Erythroblast (primary cell): ENCODE data around the gene OR10W1.

Experiments
- GATA1 ChIP-seq: IDR thresholded peaks from 2 replicates; pipeline ENCODE4 v1.6.1; 2011; ENCODE audit warnings: low read depth, mild to moderate bottlenecking, control low read depth, low read length, moderate library complexity
- POLR2A ChIP-seq: IDR thresholded peaks from 2 replicates; pipeline ENCODE4 v1.6.1; 2011; ENCODE audit warnings: mild to moderate bottlenecking, low read length

DNA sequence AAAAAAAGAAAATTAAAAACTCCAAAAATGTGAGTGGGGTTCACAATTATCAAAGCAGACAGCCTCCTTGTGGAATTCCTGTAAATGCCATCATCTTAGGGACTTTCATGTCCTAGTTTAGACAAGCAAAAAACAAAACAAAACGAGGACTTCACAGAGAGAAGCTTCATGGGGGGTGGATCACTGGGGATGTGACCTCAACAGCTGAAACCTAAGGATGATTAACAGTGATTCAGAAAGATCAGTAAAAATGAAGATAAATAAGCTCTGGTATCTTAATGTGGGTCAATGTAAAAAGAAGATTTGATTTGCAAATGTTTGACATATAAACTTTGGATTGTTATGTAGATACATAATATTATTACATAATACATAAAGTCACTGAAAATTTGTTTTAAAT lies 8.1 kb upstream of the OR10W1 start:
- TF ChIP-seq POLR2A (no peak), GATA1 (no peak)
